LoVo (cell line): ENCODE measurements around the gene UPK1B.
"Not testable (repeated sequence)": the region's sequence is repeated elsewhere in the genome, so short reads cannot be mapped to it uniquely, and the experiment has no call there.

ENCODE experiments used
- DNase-seq: peaks from one replicate; pipeline ENCODE4 v3.0.0-alpha.2; 2016; ENCODE audit warnings: low spot score

Gene UPK1B

GRCh38 chr3:119173325-119173724, at the start of gene UPK1B:
Gene UPK1B, plus strand, starts transcription at chr3:119173598. Its CDS starts 13,144 bp downstream, at chr3:119186742.
- DNase-seq: no peak

- no peak for DNase-seq
These were observed 48.1 kb upstream of the UPK1B start for GRCh38 chr3:119125342-119125741.

GRCh38 chr3:119125742-119126504, 47.5 kb upstream of the UPK1B start:
- DNase-seq: no peak

- DNase-seq: not testable (repeated sequence)
These were observed 43.1 kb upstream of the UPK1B start for GRCh38 chr3:119130291-119130690.

GRCh38 chr3:119132291-119132690, 41.1 kb upstream of the UPK1B start:
- not testable (repeated sequence) for DNase-seq

GRCh38 chr3:119139360-119139759, 34.0 kb upstream of the UPK1B start:
- not testable (repeated sequence) for DNase-seq

GRCh38 chr3:119140466-119140865, 32.9 kb upstream of the UPK1B start:
- DNase-seq: no peak

- no peak for DNase-seq
These were observed 28.3 kb upstream of the UPK1B start for GRCh38 chr3:119145128-119145499.

- DNase-seq: peak; percentile 9
These were observed 27.8 kb upstream of the UPK1B start, which contains the start of gene TEX55 for GRCh38 chr3:119145500-119146167. Gene TEX55, plus strand, starts transcription at chr3:119146165. Its CDS starts 25 bp downstream, at chr3:119146190.

- no peak for DNase-seq
These were observed 26.6 kb upstream of the UPK1B start for GRCh38 chr3:119146578-119147375.

- no peak for DNase-seq
These were observed 25.9 kb upstream of the UPK1B start for GRCh38 chr3:119147494-119147893.

- no peak for DNase-seq
These were observed 24.8 kb upstream of the UPK1B start for GRCh38 chr3:119148493-119149180.

- no peak for DNase-seq
These were observed 23.9 kb upstream of the UPK1B start for GRCh38 chr3:119149484-119149883.

- no peak for DNase-seq
These were observed 16.5 kb upstream of the UPK1B start for GRCh38 chr3:119156868-119157267.

GRCh38 chr3:119157971-119158370, 15.4 kb upstream of the UPK1B start:
- no peak for DNase-seq

GRCh38 chr3:119160361-119160760, 13.0 kb upstream of the UPK1B start:
- no peak for DNase-seq

GRCh38 chr3:119160815-119161214, 12.6 kb upstream of the UPK1B start:
- no peak for DNase-seq

- no peak for DNase-seq
These were observed 12.2 kb upstream of the UPK1B start for GRCh38 chr3:119161240-119161639.

- DNase-seq: not testable (repeated sequence)
These were observed 8.7 kb upstream of the UPK1B start for GRCh38 chr3:119164745-119165144.

GRCh38 chr3:119170821-119171220, 2.6 kb upstream of the UPK1B start:
- no peak for DNase-seq

- no peak for DNase-seq
These were observed 2.7 kb downstream of the UPK1B start for GRCh38 chr3:119175872-119176756.
